Muscle layer of colon (tissue), 2 donors: ENCODE measurements around the gene DUSP22.

Experiments
- H3K27ac ChIP-seq: one replicate; pipeline ENCODE4 v1.7.0; 2013; ENCODE audit warnings: low read depth, mild to moderate bottlenecking, low read length, moderate library complexity
- H3K27me3 ChIP-seq, 2 donors: one replicate each; pipeline ENCODE4 v1.7.0; 2013; ENCODE audit warnings: low read length in 2 of 2, mild to moderate bottlenecking in 2 of 2; ENCODE audit not compliant: insufficient read depth in 2 of 2, control insufficient read depth in 1 of 2
- H3K36me3 ChIP-seq: one replicate; pipeline ENCODE4 v1.7.0; 2013; ENCODE audit warnings: mild to moderate bottlenecking, low read length; ENCODE audit not compliant: insufficient read depth
- H3K4me1 ChIP-seq: one replicate; pipeline ENCODE4 v1.7.0; 2013; ENCODE audit warnings: mild to moderate bottlenecking, low read length; ENCODE audit not compliant: insufficient read depth
- H3K4me3 ChIP-seq, 2 donors: one replicate each; pipeline ENCODE4 v1.7.0; 2013; ENCODE audit warnings: low read length in 2 of 2, low read depth in 1 of 2, mild to moderate bottlenecking in 1 of 2, moderate library complexity in 1 of 2
- H3K9ac ChIP-seq: one replicate; pipeline ENCODE4 v1.7.0; 2013; ENCODE audit warnings: low read length
- H3K9me3 ChIP-seq: one replicate; pipeline ENCODE4 v1.7.0; 2013; ENCODE audit warnings: mild to moderate bottlenecking, low read length
- donor health status: abdominal sarcoma.
- donor health status: Adenocarcinoma of cecum.

The DUSP22 gene

GRCh38 chr6:291204-291696 is 1.0 kb upstream of the DUSP22 start:
- Histone ChIP-seq H3K4me3 (peak overlapping the region; percentile 43 to 67), H3K9ac (peak overlapping the region; percentile 88), H3K27me3 (no peaks in the 10 kb centered on the region), H3K36me3 (no peaks in the 10 kb centered on the region), H3K9me3 (no peaks in the 10 kb centered on the region), H3K4me1 (peaks cover 7% of the 10 kb centered on the region), H3K27ac (peak overlapping the region; percentile 90)

GRCh38 chr6:292506-293192 is 362 bp downstream of the DUSP22 start:
- no peaks in the 10 kb centered on the region for H3K36me3 ChIP-seq
- peak overlapping the region; percentile 45 to 62 for H3K4me3 ChIP-seq
- peak overlapping the region; percentile 56 for H3K9ac ChIP-seq
- H3K27ac ChIP-seq: peak overlapping the region; percentile 91
- H3K27me3 ChIP-seq: no peaks in the 10 kb centered on the region
- H3K4me1 ChIP-seq: peaks cover 21% of the 10 kb centered on the region
- no peaks in the 10 kb centered on the region for H3K9me3 ChIP-seq

- Histone ChIP-seq H3K9ac (peak overlapping the region; percentile 56), H3K27me3 (no peaks in the 10 kb centered on the region), H3K4me1 (peaks cover 28% of the 10 kb centered on the region), H3K9me3 (no peaks in the 10 kb centered on the region), H3K4me3 (peak overlapping the region; percentile 45 to 62), H3K36me3 (no peaks in the 10 kb centered on the region), H3K27ac (peak overlapping the region; percentile 91)
These were observed 1.2 kb downstream of the DUSP22 start for GRCh38 chr6:293193-294174.

- no peaks in the 10 kb centered on the region for H3K9me3 ChIP-seq
- H3K27me3 ChIP-seq: no peaks in the 10 kb centered on the region
- H3K36me3 ChIP-seq: no peaks in the 10 kb centered on the region
- H3K27ac ChIP-seq: no peak overlapping the region
- no peak overlapping the region for H3K4me3 ChIP-seq
- no peak overlapping the region for H3K9ac ChIP-seq
- peaks cover 28% of the 10 kb centered on the region for H3K4me1 ChIP-seq
These were observed 2.6 kb downstream of the DUSP22 start for GRCh38 chr6:294656-295565.

GRCh38 chr6:296151-297122 is 4.2 kb downstream of the DUSP22 start:
- Histone ChIP-seq H3K4me3 (no peak overlapping the region), H3K36me3 (no peaks in the 10 kb centered on the region), H3K9ac (no peak overlapping the region), H3K27me3 (no peaks in the 10 kb centered on the region), H3K27ac (peak overlapping the region; percentile 21), H3K4me1 (peaks cover 22% of the 10 kb centered on the region), H3K9me3 (no peaks in the 10 kb centered on the region)

GRCh38 chr6:297571-298232 is 5.4 kb downstream of the DUSP22 start:
- H3K4me1 ChIP-seq: peaks cover 22% of the 10 kb centered on the region
- no peaks in the 10 kb centered on the region for H3K36me3 ChIP-seq
- no peaks in the 10 kb centered on the region for H3K27me3 ChIP-seq
- H3K27ac ChIP-seq: no peak overlapping the region
- H3K4me3 ChIP-seq: no peak overlapping the region
- H3K9ac ChIP-seq: no peak overlapping the region
- no peaks in the 10 kb centered on the region for H3K9me3 ChIP-seq

GRCh38 chr6:298233-299103 is 6.2 kb downstream of the DUSP22 start:
- no peak overlapping the region for H3K9ac ChIP-seq

GRCh38 chr6:299104-299980 is 7.1 kb downstream of the DUSP22 start:
- Histone ChIP-seq H3K4me1 (peaks cover 22% of the 10 kb centered on the region), H3K9me3 (no peaks in the 10 kb centered on the region)

More at GRCh38 chr6:298233-299103, 6.2 kb downstream of the DUSP22 start:
- H3K36me3 ChIP-seq: no peaks in the 10 kb centered on the region
- H3K27ac ChIP-seq: no peak overlapping the region
- H3K9me3 ChIP-seq: no peaks in the 10 kb centered on the region
- H3K27me3 ChIP-seq: no peaks in the 10 kb centered on the region
- H3K4me1 ChIP-seq: peaks cover 22% of the 10 kb centered on the region
- H3K4me3 ChIP-seq: no peak overlapping the region

More at GRCh38 chr6:299104-299980, 7.1 kb downstream of the DUSP22 start:
- no peak overlapping the region for H3K9ac ChIP-seq
- no peaks in the 10 kb centered on the region for H3K36me3 ChIP-seq
- H3K27ac ChIP-seq: no peak overlapping the region
- H3K4me3 ChIP-seq: no peak overlapping the region
- H3K27me3 ChIP-seq: no peaks in the 10 kb centered on the region
